GM12878 (cell line): ENCODE results near the gene TBCA. TPM values are rescaled to one million over a fixed set of nuclear protein-coding genes. Genes with fewer than 3 reads are reported as not detected.

Experiments used
- ATAC-seq: fragments of 200-7000 bp; cut with Tn5 transposase; 3 replicates; pipeline ENCODE4 v1.9.1; 2020; ENCODE audit warnings: mild to moderate bottlenecking, moderate library complexity
- BruUV-seq: library from RNA; stranded (reverse); fragments of 400-500 nt; replicated peaks from 2 replicates; lab custom pipeline; 2021; lab: Mats Ljungman, UMichigan
- CTCF ChIA-PET: fragments of 300-600 bp; sonication (Branson Sonifier 250); formaldehyde crosslinking; extraction: SDS; loops from one replicate; lab custom pipeline; 2021; ENCODE audit warnings: inconsistent platforms; lab: Yijun Ruan, JAX
- POLR2A ChIA-PET: fragments of 350-600 bp; formaldehyde crosslinking; extraction: SDS; loops from one replicate; lab custom pipeline; 2021; ENCODE audit warnings: inconsistent platforms; lab: Charles Lee
- RAD21 ChIA-PET: fragments of 300-600 bp; sonication (Branson Sonifier 250); formaldehyde crosslinking; loops from one replicate; lab custom pipeline; 2023; ENCODE audit warnings: antibody characterized with exemption; ENCODE audit not compliant: unreplicated experiment; lab: Charles Lee
- SMC1A ChIA-PET: fragments of 300-600 bp; sonication (Branson Sonifier 250); formaldehyde crosslinking; loops from one replicate; lab custom pipeline; 2023; ENCODE audit not compliant: unreplicated experiment, uncharacterized antibody; lab: Charles Lee
- DNase-seq: peaks from one replicate; pipeline ENCODE4 v3.0.0-alpha.2; 2011; ENCODE audit warnings: low read depth, low spot score
- FAIRE-seq: peaks from 3 replicates; lab custom pipeline; 2011; peaks lifted over from hg19 to GRCh38; lab: Jason Lieb, UNC
- H2AFZ ChIP-seq: 2 replicates; pipeline ENCODE4 v1.6.0; 2011; ENCODE audit warnings: low read depth, low read length, control low read depth; ENCODE audit not compliant: control insufficient read depth
- H3K27ac ChIP-seq: 2 replicates; pipeline ENCODE4 v1.5.1; 2011; ENCODE audit warnings: control low read depth; ENCODE audit not compliant: control insufficient read depth, insufficient read depth
- H3K27me3 ChIP-seq, 2 experiments: replicated peaks in 1 of 2; 2 replicates each; pipeline versions ENCODE4 v1.6.0 to v1.6.1; 2011; ENCODE audit warnings: low read length in 1 of 2; ENCODE audit not compliant: control insufficient read depth in 2 of 2, insufficient read depth in 2 of 2
- H3K36me3 ChIP-seq, 2 experiments: 2 replicates each; pipeline ENCODE4 v1.5.1; 2011; ENCODE audit warnings: low read length in 1 of 2; ENCODE audit not compliant: control insufficient read depth in 2 of 2, insufficient read depth in 2 of 2
- H3K4me1 ChIP-seq: 2 replicates; pipeline ENCODE4 v1.6.1; 2011; ENCODE audit warnings: mild to moderate bottlenecking, low read length, moderate library complexity, mixed read lengths; ENCODE audit not compliant: control insufficient read depth, insufficient read depth
- H3K4me2 ChIP-seq: 2 replicates; pipeline ENCODE4 v1.6.0; 2011; ENCODE audit warnings: control low read depth; ENCODE audit not compliant: control insufficient read depth, insufficient read depth
- H3K4me3 ChIP-seq: fragments of 200-600 bp; sonication (generic); 2 replicates; pipeline ENCODE4 v1.5.1; 2016
- H3K79me2 ChIP-seq: 2 replicates; pipeline ENCODE4 v1.6.0; 2011; ENCODE audit warnings: low read length; ENCODE audit not compliant: control insufficient read depth, insufficient read depth
- H3K9ac ChIP-seq: 2 replicates; pipeline ENCODE4 v1.8.0; 2011; ENCODE audit warnings: low read length, control low read depth, mixed read lengths; ENCODE audit not compliant: control insufficient read depth, insufficient read depth
- H3K9me3 ChIP-seq: replicated peaks from 3 replicates; pipeline ENCODE4 v1.5.1; 2011; ENCODE audit warnings: mild to moderate bottlenecking, low read length; ENCODE audit not compliant: control insufficient read depth, insufficient read depth
- H4K20me1 ChIP-seq: 2 replicates; pipeline ENCODE4 v1.6.0; 2011; ENCODE audit not compliant: control insufficient read depth, insufficient read depth
- POLR2AphosphoS2 ChIP-seq: IDR thresholded peaks from 2 replicates; pipeline ENCODE4 v1.6.1; 2011; ENCODE audit warnings: low read depth, mild to moderate bottlenecking, low read length, improper control_type of control experiment, moderate library complexity
- POLR2AphosphoS5 ChIP-seq: IDR thresholded peaks from 2 replicates; pipeline ENCODE4 v1.6.1; 2011; ENCODE audit warnings: mild to moderate bottlenecking, low read length, inconsistent platforms
- POU2F2 ChIP-seq: IDR thresholded peaks from 3 replicates; pipeline ENCODE4 v1.6.1; 2011; ENCODE audit warnings: low read depth, mild to moderate bottlenecking, low read length, borderline replicate concordance
- RB1 ChIP-seq: fragments of 450-650 bp; formaldehyde crosslinking; IDR thresholded peaks from 2 replicates; pipeline ENCODE4 v1.6.1; 2017; ENCODE audit warnings: mild to moderate bottlenecking, borderline replicate concordance
- RUNX3 ChIP-seq: IDR thresholded peaks from 2 replicates; pipeline ENCODE4 v1.6.1; 2012; ENCODE audit warnings: low read length, inconsistent platforms
- SMARCA5 ChIP-seq: fragments of 450-650 bp; IDR thresholded peaks from 2 replicates; pipeline ENCODE4 v1.6.1; 2017; ENCODE audit warnings: mild to moderate bottlenecking
- WGBS: methylation state at CpG from one replicate; pipeline ENCODE4 v1.1.6; 2016; ENCODE audit warnings: low lambda C conversion rate; ENCODE audit not compliant: insufficient replicate concordance, insufficient coverage; ENCODE audit errors: missing lambda C conversion rate; 5-methylcytosine and 5-hydroxymethylcytosine counted together
- in situ Hi-C: fragments of 300-500 bp; cut with MboI; formaldehyde crosslinking; loops from 9 replicates; pipeline ENCODE4 v1.14.3; 2018; ENCODE audit warnings: mixed read lengths
- intact Hi-C: fragments of 100-400 bp; cut with micrococcal nuclease; formaldehyde crosslinking; loops from one replicate; pipeline ENCODE4 v1.14.2; 2022; ENCODE audit not compliant: unreplicated experiment
- polyA plus RNA-seq, 11 experiments: library from polyadenylated mRNA; depleted of rRNA in 4 of 11; unstranded in 6 of 11; stranded (reverse) in 5 of 11; fragments of >200 nt; fragmentation: Nextera tagmentation in 4 of 11; fragmentation: Illumina TruSeq in 1 of 11; extraction: Ambion mirVana in 4 of 11; extraction: Trizol in 1 of 11; gene quantifications; 1 replicate in 1 of 11; 2 replicates in 10 of 11; pipeline versions ENCODE4 v1.2.1 to v1.2.3, GENCODE V29; 2011 to 2016; ENCODE audit warnings: inconsistent platforms in 2 of 11, missing spikeins in 2 of 11, low read depth in 1 of 11
- total RNA-seq, 4 experiments: library from RNA; depleted of rRNA in 3 of 4; stranded (reverse); fragments of >200 nt in 3 of 4; fragmentation: Illumina TruSeq in 1 of 4; extraction: Trizol in 1 of 4; gene quantifications; 2 replicates each; pipeline versions ENCODE4 v1.2.1 to v1.2.3, GENCODE V29; 2013 to 2021
- TF ChIP-seq, protein P1 (sequence below): fragments of 450-650 bp; formaldehyde crosslinking; IDR thresholded peaks from 2 replicates; pipeline ENCODE4 v1.4.0; 2022; ENCODE audit warnings: mild to moderate bottlenecking, moderate library complexity
- TF ChIP-seq, protein P2 (sequence below): fragments of 450-650 bp; IDR thresholded peaks from 2 replicates; pipeline ENCODE4 v1.6.1; 2016; ENCODE audit warnings: mild to moderate bottlenecking
- TF ChIP-seq, protein P3 (sequence below): fragments of 150-350 bp; IDR thresholded peaks from 2 replicates; pipeline ENCODE4 v1.6.1; 2016; ENCODE audit warnings: low read depth, low read length

The TBCA gene
- total and polyA plus RNA-seq, 10 of the 15 experiments (the other 5 are each of a cell fraction or from before 2014, with no cell fraction given): 86.3 to 647 (median 294) TPM

DNA sequence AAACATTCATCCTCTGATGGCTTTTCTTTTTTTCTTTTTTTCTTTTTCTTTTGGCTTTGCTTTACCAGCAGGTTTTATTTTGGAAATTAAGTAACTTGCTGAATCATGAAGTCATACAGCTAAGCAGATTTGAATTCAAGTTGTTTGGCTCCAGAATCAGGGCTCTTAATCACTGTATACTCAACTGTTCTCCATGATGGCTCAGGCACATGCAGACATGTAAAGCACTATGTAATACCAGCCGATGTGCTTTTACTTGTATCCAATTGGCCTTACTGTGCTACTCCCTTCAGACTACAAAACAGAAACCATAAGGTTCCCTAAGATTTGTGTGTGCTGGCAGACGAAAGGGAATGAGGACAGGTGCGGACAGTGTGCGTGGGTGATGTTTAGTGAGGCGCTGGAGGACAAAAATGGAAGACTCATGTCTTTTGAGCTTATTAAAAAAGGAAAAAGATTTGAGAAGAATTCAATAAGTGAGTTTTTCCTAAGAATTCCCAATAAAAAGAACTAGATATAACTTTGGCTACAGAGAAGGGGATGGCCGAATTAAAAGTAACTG is 92.9 kb downstream of the TBCA start:
- ChIA-PET RAD21 (interaction anchor here (1.3 kb wide), 1 partner anchor 16 kb away, joined by 5 read pairs; no protein-coding TSS in a partner anchor), SMC1A (no interaction called here), POLR2A (no interaction called here), CTCF (no interaction called here)
- H3K4me1 ChIP-seq: no peaks in the 10 kb centered on the region
- no peak for ATAC-seq
- no peaks in the 10 kb centered on the region for H3K27me3 ChIP-seq
- no peak for FAIRE-seq
- no TSS peak for BruUV-seq
- H3K79me2 ChIP-seq: no peaks in the 10 kb centered on the region
- H3K9ac ChIP-seq: no peak overlapping the region
- H3K4me3 ChIP-seq: no peak overlapping the region
- 83% methylated on average over 6 of the region's 6 CpGs for WGBS
- no peak overlapping the region for H3K4me2 ChIP-seq
- no peaks in the 10 kb centered on the region; a peak in 1 of 4 replicates for H3K36me3 ChIP-seq
- in situ Hi-C loops: no loop called here
- no peak for DNase-seq
- H2AFZ ChIP-seq: no peak overlapping the region
- intact Hi-C loops: no loop called here
- TF ChIP-seq, protein P1, sequence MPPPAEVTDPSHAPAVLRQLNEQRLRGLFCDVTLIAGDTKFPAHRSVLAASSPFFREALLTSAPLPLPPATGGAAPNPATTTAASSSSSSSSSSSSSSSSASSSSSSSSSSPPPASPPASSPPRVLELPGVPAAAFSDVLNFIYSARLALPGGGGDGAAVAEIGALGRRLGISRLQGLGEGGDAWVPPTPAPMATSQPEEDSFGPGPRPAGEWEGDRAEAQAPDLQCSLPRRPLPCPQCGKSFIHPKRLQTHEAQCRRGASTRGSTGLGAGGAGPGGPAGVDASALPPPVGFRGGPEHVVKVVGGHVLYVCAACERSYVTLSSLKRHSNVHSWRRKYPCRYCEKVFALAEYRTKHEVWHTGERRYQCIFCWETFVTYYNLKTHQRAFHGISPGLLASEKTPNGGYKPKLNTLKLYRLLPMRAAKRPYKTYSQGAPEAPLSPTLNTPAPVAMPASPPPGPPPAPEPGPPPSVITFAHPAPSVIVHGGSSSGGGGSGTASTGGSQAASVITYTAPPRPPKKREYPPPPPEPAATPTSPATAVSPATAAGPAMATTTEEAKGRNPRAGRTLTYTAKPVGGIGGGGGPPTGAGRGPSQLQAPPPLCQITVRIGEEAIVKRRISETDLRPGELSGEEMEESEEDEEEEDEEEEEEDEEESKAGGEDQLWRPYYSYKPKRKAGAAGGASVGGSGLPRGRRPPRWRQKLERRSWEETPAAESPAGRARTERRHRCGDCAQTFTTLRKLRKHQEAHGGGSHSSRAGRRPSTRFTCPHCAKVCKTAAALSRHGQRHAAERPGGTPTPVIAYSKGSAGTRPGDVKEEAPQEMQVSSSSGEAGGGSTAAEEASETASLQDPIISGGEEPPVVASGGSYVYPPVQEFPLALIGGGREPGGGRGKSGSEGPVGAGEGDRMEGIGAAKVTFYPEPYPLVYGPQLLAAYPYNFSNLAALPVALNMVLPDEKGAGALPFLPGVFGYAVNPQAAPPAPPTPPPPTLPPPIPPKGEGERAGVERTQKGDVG: no peak
- TF ChIP-seq SMARCA5 (no peak), RB1 (no peak), POLR2AphosphoS5 (no peak), POU2F2 (no peak), POLR2AphosphoS2 (no peak), RUNX3 (no peak)
- TF ChIP-seq, protein P2, sequence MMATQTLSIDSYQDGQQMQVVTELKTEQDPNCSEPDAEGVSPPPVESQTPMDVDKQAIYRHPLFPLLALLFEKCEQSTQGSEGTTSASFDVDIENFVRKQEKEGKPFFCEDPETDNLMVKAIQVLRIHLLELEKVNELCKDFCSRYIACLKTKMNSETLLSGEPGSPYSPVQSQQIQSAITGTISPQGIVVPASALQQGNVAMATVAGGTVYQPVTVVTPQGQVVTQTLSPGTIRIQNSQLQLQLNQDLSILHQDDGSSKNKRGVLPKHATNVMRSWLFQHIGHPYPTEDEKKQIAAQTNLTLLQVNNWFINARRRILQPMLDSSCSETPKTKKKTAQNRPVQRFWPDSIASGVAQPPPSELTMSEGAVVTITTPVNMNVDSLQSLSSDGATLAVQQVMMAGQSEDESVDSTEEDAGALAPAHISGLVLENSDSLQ: no peak
- TF ChIP-seq, protein P3, sequence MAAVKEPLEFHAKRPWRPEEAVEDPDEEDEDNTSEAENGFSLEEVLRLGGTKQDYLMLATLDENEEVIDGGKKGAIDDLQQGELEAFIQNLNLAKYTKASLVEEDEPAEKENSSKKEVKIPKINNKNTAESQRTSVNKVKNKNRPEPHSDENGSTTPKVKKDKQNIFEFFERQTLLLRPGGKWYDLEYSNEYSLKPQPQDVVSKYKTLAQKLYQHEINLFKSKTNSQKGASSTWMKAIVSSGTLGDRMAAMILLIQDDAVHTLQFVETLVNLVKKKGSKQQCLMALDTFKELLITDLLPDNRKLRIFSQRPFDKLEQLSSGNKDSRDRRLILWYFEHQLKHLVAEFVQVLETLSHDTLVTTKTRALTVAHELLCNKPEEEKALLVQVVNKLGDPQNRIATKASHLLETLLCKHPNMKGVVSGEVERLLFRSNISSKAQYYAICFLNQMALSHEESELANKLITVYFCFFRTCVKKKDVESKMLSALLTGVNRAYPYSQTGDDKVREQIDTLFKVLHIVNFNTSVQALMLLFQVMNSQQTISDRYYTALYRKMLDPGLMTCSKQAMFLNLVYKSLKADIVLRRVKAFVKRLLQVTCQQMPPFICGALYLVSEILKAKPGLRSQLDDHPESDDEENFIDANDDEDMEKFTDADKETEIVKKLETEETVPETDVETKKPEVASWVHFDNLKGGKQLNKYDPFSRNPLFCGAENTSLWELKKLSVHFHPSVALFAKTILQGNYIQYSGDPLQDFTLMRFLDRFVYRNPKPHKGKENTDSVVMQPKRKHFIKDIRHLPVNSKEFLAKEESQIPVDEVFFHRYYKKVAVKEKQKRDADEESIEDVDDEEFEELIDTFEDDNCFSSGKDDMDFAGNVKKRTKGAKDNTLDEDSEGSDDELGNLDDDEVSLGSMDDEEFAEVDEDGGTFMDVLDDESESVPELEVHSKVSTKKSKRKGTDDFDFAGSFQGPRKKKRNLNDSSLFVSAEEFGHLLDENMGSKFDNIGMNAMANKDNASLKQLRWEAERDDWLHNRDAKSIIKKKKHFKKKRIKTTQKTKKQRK: no peak
- no peak overlapping the region for H3K27ac ChIP-seq
- no peaks in the 10 kb centered on the region for H3K9me3 ChIP-seq
- no peaks in the 10 kb centered on the region for H4K20me1 ChIP-seq
